ENCODE data around the gene DLG5.

DNA sequence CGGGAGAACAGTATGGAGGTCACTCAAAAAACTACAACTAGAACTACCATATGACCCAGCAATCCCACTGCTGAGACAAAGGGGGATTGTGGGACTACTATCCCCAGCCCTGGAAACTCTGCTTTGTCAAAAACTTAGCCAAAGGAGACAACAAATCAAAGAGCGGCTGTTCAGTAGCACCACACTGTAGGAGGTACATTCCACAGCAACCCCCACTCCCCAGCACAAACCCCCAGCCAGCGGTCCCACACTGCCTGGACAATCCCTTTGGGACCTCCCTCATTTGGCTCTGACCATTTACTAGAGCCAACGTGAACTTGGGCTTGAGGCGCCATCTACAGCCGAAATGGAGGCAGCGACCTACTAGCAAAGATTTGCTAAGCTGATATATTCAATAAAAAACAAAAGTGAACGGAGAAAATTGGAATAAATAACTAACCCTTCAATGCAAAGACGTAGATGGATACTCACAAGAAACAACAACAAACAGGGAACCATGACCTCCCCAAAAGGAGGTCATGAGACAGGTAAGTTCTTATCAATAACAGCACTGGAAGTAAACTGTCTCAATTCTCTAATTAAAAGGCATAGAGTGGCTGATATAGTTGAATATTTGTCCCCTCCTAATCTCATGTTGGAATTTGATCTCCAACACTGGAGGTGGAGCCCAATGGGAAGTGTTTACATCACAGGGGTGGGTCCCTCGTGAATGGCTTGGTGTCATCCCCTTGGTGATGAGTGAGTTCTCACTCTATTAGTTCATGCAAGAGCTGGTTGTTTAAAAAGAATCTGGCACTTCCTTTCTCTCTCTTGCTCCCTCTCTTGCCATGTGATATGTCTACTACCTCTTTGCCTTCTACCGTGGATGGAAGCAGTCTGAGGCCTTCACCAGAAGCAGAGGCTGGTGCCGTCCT, 170.0 kb downstream of the DLG5 start:
- TF ChIP-seq, protein P1, sequence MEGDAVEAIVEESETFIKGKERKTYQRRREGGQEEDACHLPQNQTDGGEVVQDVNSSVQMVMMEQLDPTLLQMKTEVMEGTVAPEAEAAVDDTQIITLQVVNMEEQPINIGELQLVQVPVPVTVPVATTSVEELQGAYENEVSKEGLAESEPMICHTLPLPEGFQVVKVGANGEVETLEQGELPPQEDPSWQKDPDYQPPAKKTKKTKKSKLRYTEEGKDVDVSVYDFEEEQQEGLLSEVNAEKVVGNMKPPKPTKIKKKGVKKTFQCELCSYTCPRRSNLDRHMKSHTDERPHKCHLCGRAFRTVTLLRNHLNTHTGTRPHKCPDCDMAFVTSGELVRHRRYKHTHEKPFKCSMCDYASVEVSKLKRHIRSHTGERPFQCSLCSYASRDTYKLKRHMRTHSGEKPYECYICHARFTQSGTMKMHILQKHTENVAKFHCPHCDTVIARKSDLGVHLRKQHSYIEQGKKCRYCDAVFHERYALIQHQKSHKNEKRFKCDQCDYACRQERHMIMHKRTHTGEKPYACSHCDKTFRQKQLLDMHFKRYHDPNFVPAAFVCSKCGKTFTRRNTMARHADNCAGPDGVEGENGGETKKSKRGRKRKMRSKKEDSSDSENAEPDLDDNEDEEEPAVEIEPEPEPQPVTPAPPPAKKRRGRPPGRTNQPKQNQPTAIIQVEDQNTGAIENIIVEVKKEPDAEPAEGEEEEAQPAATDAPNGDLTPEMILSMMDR (IDR thresholded peaks at IDR 0.05; ENCODE audit: low read depth, low read length, missing input control), result peak; percentile 27
- TF ChIP-seq, protein P2, sequence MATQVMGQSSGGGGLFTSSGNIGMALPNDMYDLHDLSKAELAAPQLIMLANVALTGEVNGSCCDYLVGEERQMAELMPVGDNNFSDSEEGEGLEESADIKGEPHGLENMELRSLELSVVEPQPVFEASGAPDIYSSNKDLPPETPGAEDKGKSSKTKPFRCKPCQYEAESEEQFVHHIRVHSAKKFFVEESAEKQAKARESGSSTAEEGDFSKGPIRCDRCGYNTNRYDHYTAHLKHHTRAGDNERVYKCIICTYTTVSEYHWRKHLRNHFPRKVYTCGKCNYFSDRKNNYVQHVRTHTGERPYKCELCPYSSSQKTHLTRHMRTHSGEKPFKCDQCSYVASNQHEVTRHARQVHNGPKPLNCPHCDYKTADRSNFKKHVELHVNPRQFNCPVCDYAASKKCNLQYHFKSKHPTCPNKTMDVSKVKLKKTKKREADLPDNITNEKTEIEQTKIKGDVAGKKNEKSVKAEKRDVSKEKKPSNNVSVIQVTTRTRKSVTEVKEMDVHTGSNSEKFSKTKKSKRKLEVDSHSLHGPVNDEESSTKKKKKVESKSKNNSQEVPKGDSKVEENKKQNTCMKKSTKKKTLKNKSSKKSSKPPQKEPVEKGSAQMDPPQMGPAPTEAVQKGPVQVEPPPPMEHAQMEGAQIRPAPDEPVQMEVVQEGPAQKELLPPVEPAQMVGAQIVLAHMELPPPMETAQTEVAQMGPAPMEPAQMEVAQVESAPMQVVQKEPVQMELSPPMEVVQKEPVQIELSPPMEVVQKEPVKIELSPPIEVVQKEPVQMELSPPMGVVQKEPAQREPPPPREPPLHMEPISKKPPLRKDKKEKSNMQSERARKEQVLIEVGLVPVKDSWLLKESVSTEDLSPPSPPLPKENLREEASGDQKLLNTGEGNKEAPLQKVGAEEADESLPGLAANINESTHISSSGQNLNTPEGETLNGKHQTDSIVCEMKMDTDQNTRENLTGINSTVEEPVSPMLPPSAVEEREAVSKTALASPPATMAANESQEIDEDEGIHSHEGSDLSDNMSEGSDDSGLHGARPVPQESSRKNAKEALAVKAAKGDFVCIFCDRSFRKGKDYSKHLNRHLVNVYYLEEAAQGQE (IDR thresholded peaks at IDR 0.05), result no peak
- TF ChIP-seq YY1 (IDR thresholded peaks at IDR 0.05), result no peak
- no peak for TF ChIP-seq JUND (IDR thresholded peaks at IDR 0.05)
- TF ChIP-seq SP1 (IDR thresholded peaks at IDR 0.05), result no peak
- TF ChIP-seq RAD21 (IDR thresholded peaks at IDR 0.05), result peak; percentile 49 to 75
